ENCODE results near the gene WNT6. TPM values are rescaled to one million over a fixed set of nuclear protein-coding genes. Genes with fewer than 3 reads are reported as not detected.
"Not testable (repeated sequence)": the region's sequence is repeated elsewhere in the genome, so short reads cannot be mapped to it uniquely, and the experiment has no call there.

The WNT6 gene
- total and polyA plus RNA-seq, 4 donors, result 0.08 to 0.54 (median 0.28) TPM

DNA sequence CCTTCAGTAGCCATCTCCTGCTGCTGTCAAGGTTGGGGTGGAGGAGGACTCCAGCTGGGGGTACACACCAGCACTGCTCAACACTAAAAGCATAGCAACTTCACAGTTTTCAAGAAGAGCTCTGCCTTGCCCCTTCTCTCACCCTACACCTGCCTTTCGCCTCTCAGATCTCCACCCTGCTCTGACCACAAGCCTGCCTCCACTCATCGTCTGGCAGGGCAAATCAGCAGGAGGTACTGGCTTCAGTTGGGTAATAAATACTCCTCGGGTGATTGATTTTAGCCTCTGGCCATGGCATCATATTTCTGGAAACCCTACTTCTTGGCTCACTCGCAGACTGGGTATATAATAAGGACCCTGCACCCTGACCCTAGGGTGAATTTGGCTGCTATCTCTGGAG is 24.9 kb upstream of the WNT6 start:
- Histone ChIP-seq H3K4me1 (ENCODE audit: control insufficient read depth in 5 of 5, insufficient read depth in 5 of 5, low read length in 5 of 5) (peaks cover 0 to 7% (median 0%) of the 10 kb centered on the region in 5 donors), H3K9ac (ENCODE audit: insufficient read depth in 1 of 2, low read length in 2 of 2) (no peak overlapping the region), H3K4me3 (no peak overlapping the region), H3K27me3 (ENCODE audit: control insufficient read depth in 3 of 3, insufficient read depth in 3 of 3, low read length in 2 of 3) (peaks cover 0 to 5% (median 3%) of the 10 kb centered on the region in 3 donors), H3K36me3 (ENCODE audit: control insufficient read depth in 4 of 4, insufficient read depth in 4 of 4, low read length in 4 of 4) (no peaks in the 10 kb centered on the region), H3K27ac (ENCODE audit: low read depth in 1 of 2, low read length in 1 of 2) (no peak overlapping the region), H3K9me3 (ENCODE audit: control insufficient read depth in 4 of 4, insufficient read depth in 3 of 4, low read length in 3 of 4) (peaks cover 0 to 6% (median 0%) of the 10 kb centered on the region in 4 donors)
- WGBS, 2 donors, result 75 to 78% methylated on average over 4 of the region's 4 CpGs
- TF ChIP-seq, protein P1, sequence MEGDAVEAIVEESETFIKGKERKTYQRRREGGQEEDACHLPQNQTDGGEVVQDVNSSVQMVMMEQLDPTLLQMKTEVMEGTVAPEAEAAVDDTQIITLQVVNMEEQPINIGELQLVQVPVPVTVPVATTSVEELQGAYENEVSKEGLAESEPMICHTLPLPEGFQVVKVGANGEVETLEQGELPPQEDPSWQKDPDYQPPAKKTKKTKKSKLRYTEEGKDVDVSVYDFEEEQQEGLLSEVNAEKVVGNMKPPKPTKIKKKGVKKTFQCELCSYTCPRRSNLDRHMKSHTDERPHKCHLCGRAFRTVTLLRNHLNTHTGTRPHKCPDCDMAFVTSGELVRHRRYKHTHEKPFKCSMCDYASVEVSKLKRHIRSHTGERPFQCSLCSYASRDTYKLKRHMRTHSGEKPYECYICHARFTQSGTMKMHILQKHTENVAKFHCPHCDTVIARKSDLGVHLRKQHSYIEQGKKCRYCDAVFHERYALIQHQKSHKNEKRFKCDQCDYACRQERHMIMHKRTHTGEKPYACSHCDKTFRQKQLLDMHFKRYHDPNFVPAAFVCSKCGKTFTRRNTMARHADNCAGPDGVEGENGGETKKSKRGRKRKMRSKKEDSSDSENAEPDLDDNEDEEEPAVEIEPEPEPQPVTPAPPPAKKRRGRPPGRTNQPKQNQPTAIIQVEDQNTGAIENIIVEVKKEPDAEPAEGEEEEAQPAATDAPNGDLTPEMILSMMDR (IDR thresholded peaks at IDR 0.05; ENCODE audit: control extremely low read depth, extremely low read depth), result no peak
- no peak for ATAC-seq (ENCODE audit: insufficient read depth, low FRiP score)
- DNase-seq, result no peak

DNA sequence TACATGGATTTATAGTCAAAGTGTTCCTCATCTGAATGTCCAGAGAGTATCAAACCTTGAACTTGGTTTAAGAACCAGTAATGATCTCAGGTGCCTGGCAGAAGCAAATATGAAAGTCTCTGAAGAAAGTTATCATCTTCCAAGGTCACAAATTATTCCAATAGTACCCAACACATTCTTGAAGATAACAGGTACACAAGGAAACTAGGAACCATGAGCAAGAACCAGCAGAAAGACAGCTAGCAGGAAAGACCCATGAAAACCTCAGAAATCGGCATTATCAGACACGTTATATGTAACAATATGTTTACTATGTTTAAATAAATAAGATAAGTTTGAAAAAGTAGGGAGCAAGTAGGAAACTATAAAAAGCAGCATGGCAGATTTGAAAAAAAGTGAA is 22.1 kb upstream of the WNT6 start:
- ATAC-seq (ENCODE audit: insufficient read depth, low FRiP score) (no peak), DNase-seq (no peak)
- H3K27me3 ChIP-seq (ENCODE audit: control insufficient read depth in 3 of 3, insufficient read depth in 3 of 3, low read length in 2 of 3), result peaks cover 0 to 5% (median 3%) of the 10 kb centered on the region in 3 donors
- TF ChIP-seq, protein P1 (IDR thresholded peaks at IDR 0.05; ENCODE audit: control extremely low read depth, extremely low read depth), result no peak
- WGBS, 2 donors, result 90 to 94% methylated on average over 2 of the region's 2 CpGs
- H3K9ac ChIP-seq (ENCODE audit: insufficient read depth in 1 of 2, low read length in 2 of 2), result no peak overlapping the region
- H3K9me3 ChIP-seq (ENCODE audit: control insufficient read depth in 4 of 4, insufficient read depth in 3 of 4, low read length in 3 of 4), result peaks cover 0 to 6% (median 0%) of the 10 kb centered on the region in 4 donors
- no peak overlapping the region for H3K4me3 ChIP-seq
- H3K4me1 ChIP-seq (ENCODE audit: control insufficient read depth in 5 of 5, insufficient read depth in 5 of 5, low read length in 5 of 5), result peaks cover 0 to 4% (median 0%) of the 10 kb centered on the region in 5 donors
- no peaks in the 10 kb centered on the region for H3K36me3 ChIP-seq (ENCODE audit: control insufficient read depth in 4 of 4, insufficient read depth in 4 of 4, low read length in 4 of 4)
- H3K27ac ChIP-seq (ENCODE audit: low read depth in 1 of 2, low read length in 1 of 2), result no peak overlapping the region

DNA sequence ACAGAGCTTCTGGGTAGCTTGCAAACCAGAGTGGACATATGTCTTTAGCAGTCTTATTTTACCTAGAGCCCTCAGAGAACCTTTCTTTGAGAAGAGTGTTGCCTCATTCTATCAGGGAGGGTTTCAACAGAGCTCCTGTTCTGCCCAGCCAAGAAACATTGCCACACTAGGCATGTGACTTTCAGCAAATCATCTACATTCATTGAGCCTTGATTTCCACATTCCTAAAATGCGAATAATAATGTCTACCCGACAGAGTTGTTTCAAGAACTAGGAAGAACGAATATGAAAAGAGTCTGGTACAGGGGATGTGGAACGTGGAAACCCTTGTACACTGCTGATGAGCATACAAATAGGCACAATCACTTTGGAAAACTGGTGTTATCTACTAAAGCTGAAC is 20.2 kb upstream of the WNT6 start:
- H3K27ac ChIP-seq (ENCODE audit: low read depth in 1 of 2, low read length in 1 of 2), result no peak overlapping the region
- TF ChIP-seq, protein P1 (IDR thresholded peaks at IDR 0.05; ENCODE audit: control extremely low read depth, extremely low read depth), result no peak
- ATAC-seq (ENCODE audit: insufficient read depth, low FRiP score) (no peak), DNase-seq (no peak)
- H3K27me3 ChIP-seq (ENCODE audit: control insufficient read depth in 3 of 3, insufficient read depth in 3 of 3, low read length in 2 of 3), result peaks cover 0 to 5% (median 0%) of the 10 kb centered on the region in 3 donors
- H3K4me3 ChIP-seq, result no peak overlapping the region
- H3K4me1 ChIP-seq (ENCODE audit: control insufficient read depth in 5 of 5, insufficient read depth in 5 of 5, low read length in 5 of 5), result no peaks in the 10 kb centered on the region
- H3K9me3 ChIP-seq (ENCODE audit: control insufficient read depth in 4 of 4, insufficient read depth in 3 of 4, low read length in 3 of 4), result peaks cover 0 to 6% (median 0%) of the 10 kb centered on the region in 4 donors
- H3K9ac ChIP-seq (ENCODE audit: insufficient read depth in 1 of 2, low read length in 2 of 2), result no peak overlapping the region
- no peaks in the 10 kb centered on the region for H3K36me3 ChIP-seq (ENCODE audit: control insufficient read depth in 4 of 4, insufficient read depth in 4 of 4, low read length in 4 of 4)
- 50 to 53% methylated on average over 4 of the region's 4 CpGs for WGBS, 2 donors

DNA sequence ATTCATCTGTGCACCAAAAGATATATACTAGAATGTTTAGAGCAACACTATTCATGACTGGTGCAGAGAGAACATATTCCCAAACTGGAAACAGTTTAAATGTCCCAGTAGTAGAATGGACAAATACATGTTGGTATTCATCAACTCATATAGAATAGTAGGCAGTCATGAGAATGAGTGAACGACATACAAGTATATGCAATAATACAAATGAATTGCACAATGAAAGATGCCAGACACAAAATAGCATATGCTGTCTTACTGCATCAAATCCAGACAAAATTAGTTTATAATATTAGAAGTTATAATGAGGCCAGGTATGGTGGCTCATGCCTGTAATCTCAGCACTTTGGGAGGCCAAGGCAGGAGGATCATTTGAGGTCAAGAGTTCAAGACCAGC is 19.7 kb upstream of the WNT6 start:
- H3K27ac ChIP-seq (ENCODE audit: low read depth in 1 of 2, low read length in 1 of 2), result no peak overlapping the region
- no peak overlapping the region for H3K4me3 ChIP-seq
- DNase-seq, result no peak
- TF ChIP-seq, protein P1 (IDR thresholded peaks at IDR 0.05; ENCODE audit: control extremely low read depth, extremely low read depth), result no peak
- H3K4me1 ChIP-seq (ENCODE audit: control insufficient read depth in 5 of 5, insufficient read depth in 5 of 5, low read length in 5 of 5), result no peaks in the 10 kb centered on the region
- H3K36me3 ChIP-seq (ENCODE audit: control insufficient read depth in 4 of 4, insufficient read depth in 4 of 4, low read length in 4 of 4), result no peaks in the 10 kb centered on the region
- peaks cover 0 to 5% (median 0%) of the 10 kb centered on the region in 3 donors for H3K27me3 ChIP-seq (ENCODE audit: control insufficient read depth in 3 of 3, insufficient read depth in 3 of 3, low read length in 2 of 3)
- peaks cover 0 to 6% (median 0%) of the 10 kb centered on the region in 4 donors for H3K9me3 ChIP-seq (ENCODE audit: control insufficient read depth in 4 of 4, insufficient read depth in 3 of 4, low read length in 3 of 4)
- ATAC-seq (ENCODE audit: insufficient read depth, low FRiP score), result no peak
- no peak overlapping the region for H3K9ac ChIP-seq (ENCODE audit: insufficient read depth in 1 of 2, low read length in 2 of 2)
- WGBS, 2 donors, result 44 to 67% methylated on average over 1 of the region's 1 CpG

DNA sequence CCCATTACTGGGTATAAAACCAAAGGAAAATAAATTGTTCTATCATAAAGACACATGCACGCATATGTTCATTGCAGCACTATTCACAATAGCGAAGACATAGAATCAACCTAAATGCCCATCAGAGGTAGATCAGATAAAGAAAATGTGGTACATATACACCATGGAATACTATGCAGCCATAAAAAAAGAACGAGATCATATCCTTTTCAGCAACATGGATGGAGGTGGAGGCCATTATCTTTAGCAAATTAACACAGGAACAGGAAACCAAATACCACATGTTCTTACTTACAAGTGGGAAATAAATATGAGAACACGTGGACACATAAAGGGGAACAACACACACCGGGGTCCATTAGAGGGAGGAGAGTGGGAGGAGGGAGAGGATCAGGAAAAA is 15.3 kb upstream of the WNT6 start:
- DNase-seq; ATAC-seq (ENCODE audit: insufficient read depth, low FRiP score); H3K27ac ChIP-seq (ENCODE audit: low read depth in 1 of 2, low read length in 1 of 2); H3K4me1 ChIP-seq (ENCODE audit: control insufficient read depth in 5 of 5, insufficient read depth in 5 of 5, low read length in 5 of 5); H3K36me3 ChIP-seq (ENCODE audit: control insufficient read depth in 4 of 4, insufficient read depth in 4 of 4, low read length in 4 of 4); H3K9me3 ChIP-seq (ENCODE audit: control insufficient read depth in 4 of 4, insufficient read depth in 3 of 4, low read length in 3 of 4); H3K9ac ChIP-seq (ENCODE audit: insufficient read depth in 1 of 2, low read length in 2 of 2); H3K27me3 ChIP-seq (ENCODE audit: control insufficient read depth in 3 of 3, insufficient read depth in 3 of 3, low read length in 2 of 3); H3K4me3 ChIP-seq: not testable (repeated sequence)
- 52 to 78% methylated on average over 5 of the region's 5 CpGs for WGBS, 2 donors
